IPS-NIHi11 (cell line): ENCODE measurements around the gene MRGPRG.
A peak's percentile ranks its signal among the peaks of the same experiment; 100 is the strongest.

Experiments
- DNase-seq: peaks from one replicate; pipeline ENCODE4 v3.0.0; 2012; ENCODE audit warnings: mixed read lengths, low spot score

Gene MRGPRG

GRCh38 chr11:3195251-3196160 lies 23.1 kb downstream of the MRGPRG start:
- no peak for DNase-seq

DNA sequence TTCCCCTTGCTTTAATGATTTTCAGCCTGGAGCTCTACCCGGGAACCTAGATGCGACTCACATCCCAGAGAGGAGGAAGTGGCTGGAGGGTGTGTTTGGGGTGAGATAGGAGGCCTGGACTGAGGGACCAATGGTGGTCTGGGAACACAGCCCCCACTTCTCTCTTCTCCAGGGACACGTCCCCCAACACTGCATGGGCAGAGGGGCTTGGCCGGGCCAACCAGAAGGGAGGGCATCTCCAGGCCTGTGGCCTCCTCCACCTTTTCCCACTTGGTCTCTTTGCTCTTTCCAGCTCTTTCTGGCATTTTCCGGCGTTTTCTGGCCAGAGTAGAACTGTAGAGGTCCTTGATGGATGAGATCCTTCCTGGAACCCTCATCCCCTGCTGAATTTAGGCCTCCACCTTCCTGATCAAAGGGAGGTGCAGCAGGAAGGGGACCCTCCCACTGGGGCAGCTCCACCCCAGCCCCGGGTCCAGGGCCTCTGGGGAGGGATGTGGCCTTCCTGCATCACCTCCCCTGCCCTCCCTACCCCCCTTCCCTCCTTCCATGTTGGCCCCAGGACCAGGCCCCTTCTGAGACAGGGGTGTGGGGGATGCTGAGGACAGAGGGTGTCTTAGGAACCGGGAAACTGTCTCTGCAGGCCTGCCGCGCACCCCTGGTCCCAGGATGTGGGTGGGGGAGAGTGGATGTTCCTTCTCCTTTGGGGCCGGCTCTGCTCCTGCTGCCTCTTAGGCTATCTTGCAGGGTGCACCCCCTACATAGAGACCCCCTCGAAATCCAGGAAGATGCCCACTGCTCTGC lies 24.4 kb downstream of the MRGPRG start:
- no peak for DNase-seq

DNA sequence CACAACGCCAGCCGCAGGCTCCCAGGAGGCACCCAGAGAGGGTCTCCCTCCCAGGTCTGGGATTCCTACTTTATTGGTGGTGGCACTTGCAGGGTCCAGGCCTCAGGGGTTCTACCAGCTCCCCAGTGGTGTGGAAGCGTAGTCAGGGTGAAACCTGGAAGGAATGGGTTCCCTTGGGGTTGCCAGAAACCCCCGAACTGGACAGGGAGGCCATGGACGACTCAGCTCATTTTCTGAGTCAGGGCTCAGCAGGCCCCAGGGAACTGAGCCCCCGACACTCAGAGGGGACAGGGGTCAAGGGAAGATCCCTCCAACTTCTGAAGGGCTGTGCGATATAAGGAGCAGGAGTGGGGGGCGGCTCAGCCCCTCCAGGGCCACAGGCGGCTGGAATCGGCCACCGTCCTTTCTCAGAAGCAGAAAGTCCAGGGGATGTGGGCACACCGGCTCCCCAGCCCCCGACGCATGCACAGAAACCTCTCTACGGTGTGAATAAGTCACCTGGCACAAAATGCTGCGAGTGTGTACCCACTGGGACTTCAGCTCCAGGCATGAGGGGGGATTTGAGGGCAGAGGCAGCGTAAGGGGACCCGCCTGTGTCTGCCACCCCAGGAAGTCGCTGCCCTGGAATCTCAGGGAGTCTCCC lies 25.1 kb downstream of the MRGPRG start:
- no peak for DNase-seq

DNA sequence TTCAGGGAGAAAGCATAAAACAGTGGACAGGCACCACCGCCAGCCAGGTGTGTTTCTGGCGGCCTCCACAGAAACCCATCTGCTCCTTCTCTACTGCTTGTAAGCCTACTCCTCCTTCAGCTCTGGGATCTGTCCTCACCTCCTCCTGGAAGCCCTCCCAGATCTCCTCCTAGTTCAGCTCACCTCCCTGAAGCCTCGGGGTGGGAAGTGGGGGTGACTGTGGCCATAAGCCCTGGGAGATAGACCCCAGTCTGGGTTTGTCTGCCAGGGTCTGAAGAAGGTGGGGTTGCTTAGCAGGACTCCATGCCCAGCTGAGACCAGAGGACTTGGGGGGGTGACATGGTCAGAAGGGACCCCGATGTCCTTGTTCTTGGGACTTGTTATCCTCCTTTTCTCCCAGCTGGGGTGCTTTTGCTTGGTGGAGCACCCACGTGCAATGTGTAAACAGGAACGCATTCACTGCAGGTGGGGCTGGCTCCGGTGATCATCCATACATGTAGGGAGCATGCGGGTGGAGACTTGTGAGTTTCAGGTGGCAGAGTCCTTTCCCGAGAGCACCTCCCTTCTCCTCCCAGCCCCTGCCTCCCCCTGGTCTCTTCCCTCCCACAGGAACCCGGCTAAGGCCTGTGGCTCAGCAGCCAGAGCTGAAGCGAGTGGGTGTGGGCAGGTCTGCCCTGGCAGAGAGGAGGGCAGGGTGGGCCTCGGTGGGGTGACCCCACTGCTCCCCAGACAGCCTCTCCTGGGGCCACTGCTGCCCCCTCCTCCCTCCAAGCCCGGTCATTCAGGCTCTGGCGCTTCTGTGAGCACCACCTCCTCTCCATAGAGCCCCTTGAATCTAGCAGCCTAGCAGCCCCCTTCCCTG lies 25.9 kb downstream of the MRGPRG start:
- no peak for DNase-seq

DNA sequence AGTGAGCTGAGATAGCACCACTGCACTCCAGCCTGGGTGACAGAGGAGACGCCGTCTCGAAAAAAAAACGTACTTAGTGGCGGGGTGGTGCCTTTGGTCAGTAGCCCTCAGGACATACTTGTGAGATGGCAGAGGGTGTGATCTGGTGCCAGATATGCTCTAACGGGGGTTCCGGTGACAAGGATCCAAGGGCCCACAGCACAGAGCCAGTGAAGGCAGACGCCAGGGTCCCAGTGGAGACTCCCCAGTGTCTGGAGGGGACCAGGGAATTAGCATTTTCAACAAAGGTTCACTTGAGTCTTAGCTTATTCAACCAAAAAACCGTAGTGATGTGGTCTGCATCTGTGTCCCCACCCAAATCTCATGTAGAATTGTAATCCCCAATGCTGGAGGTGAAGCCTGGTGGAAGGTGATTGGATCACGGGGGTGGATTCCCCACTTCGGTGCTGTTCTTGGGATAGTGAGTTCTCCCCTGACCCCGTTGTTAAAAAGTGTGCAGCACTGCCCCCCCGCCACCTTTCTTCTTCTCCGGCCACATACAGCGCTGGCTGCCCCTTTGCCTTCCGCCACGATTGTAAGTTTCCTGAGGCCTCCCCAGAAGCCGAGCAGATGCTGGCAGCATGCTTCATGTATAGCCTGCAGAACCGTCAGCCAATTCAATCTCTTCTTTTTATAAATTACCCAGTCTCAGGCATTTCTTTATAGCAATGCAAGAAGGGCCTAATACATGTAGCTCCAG lies 26.9 kb downstream of the MRGPRG start:
- no peak for DNase-seq

DNA sequence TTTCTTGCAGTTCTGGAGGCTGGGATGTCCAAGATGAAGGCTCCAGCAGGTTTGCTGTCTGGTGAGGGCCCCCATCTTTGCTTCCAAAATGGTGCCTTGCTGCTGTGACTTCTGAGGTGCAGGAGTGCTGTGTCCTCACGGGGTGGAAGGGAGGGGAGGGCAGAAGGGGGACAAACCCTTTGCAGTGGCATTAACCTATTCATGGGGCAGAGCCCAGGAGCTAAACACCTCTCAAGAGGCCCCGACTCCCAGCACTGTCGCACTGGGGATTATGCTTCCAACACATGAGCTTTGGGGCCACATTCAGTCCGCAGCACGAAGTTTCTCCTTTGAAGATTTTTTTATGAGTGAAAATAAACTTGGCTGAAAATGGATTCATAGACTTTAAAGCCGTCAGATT lies 28.0 kb downstream of the MRGPRG start:
- no peak for DNase-seq

DNA sequence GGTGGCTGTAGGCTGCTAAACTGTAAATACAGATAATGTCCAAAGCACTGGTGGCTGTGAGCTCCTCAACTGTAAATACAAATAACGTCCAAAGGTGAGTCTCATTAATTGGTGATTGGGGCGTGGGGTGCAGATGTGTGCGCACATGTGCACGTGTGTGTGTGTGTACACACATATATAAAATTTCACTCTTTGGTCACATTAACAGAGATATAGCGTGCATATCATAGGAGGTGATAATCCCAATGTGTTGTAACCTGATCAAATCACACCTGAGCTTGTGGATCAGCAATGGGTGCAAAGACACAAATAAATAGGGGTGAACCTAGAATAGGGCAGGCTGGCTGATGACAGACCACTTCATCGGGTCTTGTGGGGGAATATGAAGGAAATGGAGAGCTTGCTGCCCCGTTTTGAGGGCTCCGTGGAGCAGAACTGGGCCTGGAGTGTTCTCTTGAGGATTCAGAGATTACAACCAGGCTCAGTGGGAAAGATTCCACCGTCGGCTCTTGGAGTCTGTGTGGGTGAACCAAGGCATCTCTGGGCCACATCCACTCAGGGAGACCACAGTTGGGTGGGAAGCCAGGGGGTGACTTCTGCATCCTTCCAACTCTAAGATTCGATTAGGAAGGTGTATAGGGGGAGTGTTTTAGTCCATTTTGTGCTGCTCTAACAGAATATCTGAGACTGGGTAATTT lies 28.6 kb downstream of the MRGPRG start:
- DNase-seq = no peak

DNA sequence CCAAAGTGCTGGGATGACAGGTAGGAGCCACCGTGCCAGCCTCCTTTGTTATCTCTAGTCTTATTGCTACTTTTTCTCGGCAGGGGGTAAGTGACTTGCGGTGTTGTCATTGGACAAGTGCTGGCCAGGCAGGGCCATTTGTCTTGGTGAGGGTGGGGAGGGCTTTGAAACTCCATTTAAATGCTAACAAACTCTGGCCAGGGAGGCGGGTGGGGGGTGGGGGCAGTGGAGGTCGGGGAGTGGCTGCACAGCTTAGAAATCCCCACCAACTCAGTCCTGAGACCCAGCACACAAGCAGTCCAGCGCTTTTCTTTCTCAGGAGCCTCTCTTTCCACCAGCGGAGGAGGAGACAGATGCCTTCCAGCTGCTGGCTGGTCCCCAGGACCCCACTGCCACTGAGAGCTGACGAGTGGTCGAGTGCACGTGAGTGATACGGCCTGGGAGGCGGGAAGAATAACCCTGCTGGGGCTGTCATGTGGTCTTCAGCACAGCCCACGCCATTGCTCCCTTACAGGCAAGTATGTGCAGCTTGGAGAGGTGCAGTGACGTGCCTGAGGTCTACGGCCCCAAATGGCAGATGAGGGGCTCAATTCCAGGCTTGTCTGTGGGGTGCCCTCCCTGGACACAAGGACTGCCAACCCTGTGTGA lies 29.3 kb downstream of the MRGPRG start:
- DNase-seq = peak; percentile 83

GRCh38 chr11:3188496-3189195 lies 30.0 kb downstream of the MRGPRG start:
- DNase-seq = no peak

DNA sequence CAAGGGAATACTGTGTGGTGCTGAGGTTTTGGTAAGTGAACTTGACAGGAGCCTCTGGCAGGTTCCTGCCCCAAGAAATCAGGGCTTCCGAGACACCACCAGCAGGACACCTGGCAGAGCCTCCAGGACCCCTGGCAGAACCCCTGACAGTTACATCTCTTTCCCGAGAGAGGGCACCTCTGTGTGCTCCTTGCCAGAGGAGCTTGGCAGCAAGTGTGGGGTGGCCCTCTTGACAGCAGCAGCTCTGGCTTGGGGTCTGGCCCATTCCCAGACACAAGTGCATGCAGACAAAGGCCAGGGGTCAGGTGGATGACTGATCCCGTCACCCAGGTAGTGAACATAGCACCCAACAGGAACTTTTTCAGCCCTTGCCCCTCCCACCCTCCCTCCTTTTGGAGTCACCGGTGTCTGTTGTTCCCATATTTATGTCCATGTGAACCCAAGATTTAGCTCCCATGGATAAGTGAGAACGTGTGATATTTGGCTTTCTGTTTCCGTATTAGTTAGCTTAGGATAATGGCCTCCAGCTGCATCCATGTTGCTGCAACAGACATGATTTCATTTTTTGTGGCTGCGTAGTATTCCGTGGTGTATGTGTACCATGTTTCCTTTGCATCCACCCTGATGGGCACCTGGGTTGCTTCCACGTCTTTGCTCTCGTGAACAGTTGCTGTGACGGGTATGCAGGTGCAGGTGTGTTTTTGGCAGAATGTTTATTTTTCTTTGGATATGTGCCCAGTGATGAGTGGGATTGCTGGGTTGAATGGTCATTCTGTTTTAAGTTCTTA lies 32.3 kb downstream of the MRGPRG start:
- no peak for DNase-seq

GRCh38 chr11:3184732-3185347 lies 33.8 kb downstream of the MRGPRG start:
- no peak for DNase-seq

DNA sequence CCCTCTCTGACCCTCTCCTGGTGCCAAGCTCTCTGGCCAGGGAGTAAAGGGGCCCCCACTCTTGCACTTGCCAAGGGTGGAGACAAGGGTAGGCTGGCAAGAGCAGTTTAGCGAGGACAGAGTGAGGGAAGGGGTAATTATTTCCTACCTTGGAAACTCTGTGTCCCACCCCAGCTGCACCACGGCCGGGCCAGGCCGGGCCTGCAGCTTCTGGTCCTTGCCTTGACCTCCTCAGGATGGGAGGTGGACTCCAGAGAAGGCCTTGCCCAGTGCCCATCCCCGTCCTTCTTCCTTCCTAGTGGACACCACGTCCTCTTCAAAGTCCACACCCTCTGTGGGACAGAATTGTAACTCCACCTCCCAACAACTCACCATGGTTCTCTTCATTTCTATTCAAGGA lies 35.1 kb downstream of the MRGPRG start:
- DNase-seq = no peak

GRCh38 chr11:3182462-3182852 lies 36.2 kb downstream of the MRGPRG start:
- DNase-seq = no peak

- no peak for DNase-seq
Measured at GRCh38 chr11:3181725-3182461, 36.7 kb downstream of the MRGPRG start.

GRCh38 chr11:3180869-3181268 lies 37.7 kb downstream of the MRGPRG start:
- no peak for DNase-seq

DNA sequence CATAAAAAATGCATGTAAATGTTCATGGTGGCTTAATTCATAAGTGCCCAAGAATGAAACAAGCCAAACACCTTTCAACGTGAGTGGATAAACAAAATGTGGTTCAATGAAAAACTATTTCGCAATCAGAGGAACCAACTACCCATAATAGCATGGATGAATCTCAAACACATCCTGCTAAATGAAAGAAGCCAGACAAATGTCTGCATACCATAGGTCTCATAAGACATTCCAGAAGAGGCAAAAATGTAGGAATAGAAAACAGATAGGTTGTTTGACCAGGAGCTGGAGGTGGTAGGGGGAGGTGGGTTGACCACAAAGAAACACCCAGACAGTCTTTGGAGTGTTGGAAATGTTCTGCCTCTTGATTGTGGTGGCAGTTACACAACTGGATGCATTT lies 40.3 kb downstream of the MRGPRG start:
- no peak for DNase-seq

GRCh38 chr11:3177931-3178330 lies 40.7 kb downstream of the MRGPRG start:
- no peak for DNase-seq
